Pons (tissue), 1 donor: Measurements from ENCODE around the gene ARSB.
"Not testable (repeated sequence)": the region's sequence is repeated elsewhere in the genome, so short reads cannot be mapped to it uniquely, and the experiment has no call there.

ENCODE experiments used
- DNase-seq: peaks from one replicate; pipeline ENCODE4 v3.0.0-alpha.2; 2016; ENCODE audit warnings: low spot score

The ARSB gene

GRCh38 chr5:78896132-78896531 is 89.0 kb downstream of the ARSB start:
- no peak for DNase-seq

GRCh38 chr5:78895616-78896015 is 89.5 kb downstream of the ARSB start:
- no peak for DNase-seq

- DNase-seq: peak; percentile 49
Observed at GRCh38 chr5:78893940-78894677, 91.0 kb downstream of the ARSB start.

GRCh38 chr5:78890667-78891379 is 94.3 kb downstream of the ARSB start:
- no peak for DNase-seq

- DNase-seq: no peak
Observed at GRCh38 chr5:78889369-78890140, 95.6 kb downstream of the ARSB start.

- DNase-seq: no peak
Observed at GRCh38 chr5:78888580-78889368, 96.3 kb downstream of the ARSB start.

GRCh38 chr5:78887384-78888118 is 97.6 kb downstream of the ARSB start:
- no peak for DNase-seq

- DNase-seq: no peak
Observed at GRCh38 chr5:78886341-78887230, 98.5 kb downstream of the ARSB start.

GRCh38 chr5:78881884-78882283 is 103.2 kb downstream of the ARSB start:
- no peak for DNase-seq

- no peak for DNase-seq
Observed at GRCh38 chr5:78879516-78879915, 105.6 kb downstream of the ARSB start.

- not testable (repeated sequence) for DNase-seq
Observed at GRCh38 chr5:78866076-78866475, 119.0 kb downstream of the ARSB start.

- no peak for DNase-seq
Observed at GRCh38 chr5:78858364-78858763, 126.7 kb downstream of the ARSB start.

- no peak for DNase-seq
Observed at GRCh38 chr5:78855026-78855425, 130.1 kb downstream of the ARSB start.

- not testable (repeated sequence) for DNase-seq
Observed at GRCh38 chr5:78851891-78852290, 133.2 kb downstream of the ARSB start.

GRCh38 chr5:78845470-78845869 is 139.6 kb downstream of the ARSB start:
- no peak for DNase-seq

- no peak for DNase-seq
Observed at GRCh38 chr5:78843436-78843835, 141.7 kb downstream of the ARSB start.

- DNase-seq: no peak
Observed at GRCh38 chr5:78841767-78842166, 143.3 kb downstream of the ARSB start.

GRCh38 chr5:78838753-78839152 is 146.4 kb downstream of the ARSB start:
- no peak for DNase-seq

- no peak for DNase-seq
Observed at GRCh38 chr5:78837836-78838235, 147.3 kb downstream of the ARSB start.

- no peak for DNase-seq
Observed at GRCh38 chr5:78835176-78835575, 149.9 kb downstream of the ARSB start.
